GM19395 (cell line): ENCODE results near the gene DKK3.

Source experiments
- ATAC-seq: cut with Tn5 transposase; IDR thresholded peaks from one replicate; pipeline ENCODE4 v1.9.1; 2021; ENCODE audit warnings: mild to moderate bottlenecking, moderate library complexity; ENCODE audit not compliant: unreplicated experiment

Gene DKK3

GRCh38 chr11:12005476-12005875, 3.0 kb downstream of the DKK3 start:
- no peak for ATAC-seq

GRCh38 chr11:12005061-12005460, 3.4 kb downstream of the DKK3 start:
- ATAC-seq: no peak

DNA sequence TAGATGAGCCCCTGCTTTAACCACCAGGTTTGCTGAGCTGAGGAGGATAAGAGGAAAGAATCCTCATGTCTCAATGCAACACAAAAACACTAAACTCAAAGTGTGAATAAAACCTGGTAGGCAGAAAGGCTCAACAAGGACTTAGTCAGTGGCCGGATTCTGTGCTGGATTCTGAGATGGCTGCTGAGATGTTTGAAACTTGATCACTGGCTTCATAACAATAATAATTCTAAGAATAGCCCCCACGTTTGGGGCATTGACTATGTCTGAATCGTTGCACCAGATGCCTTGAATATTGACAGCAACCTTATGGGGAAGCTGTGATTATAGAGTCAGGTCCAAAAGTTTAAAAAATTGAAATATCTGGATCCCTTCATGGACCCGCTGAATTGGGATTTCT, 4.6 kb downstream of the DKK3 start:
- no peak for ATAC-seq

DNA sequence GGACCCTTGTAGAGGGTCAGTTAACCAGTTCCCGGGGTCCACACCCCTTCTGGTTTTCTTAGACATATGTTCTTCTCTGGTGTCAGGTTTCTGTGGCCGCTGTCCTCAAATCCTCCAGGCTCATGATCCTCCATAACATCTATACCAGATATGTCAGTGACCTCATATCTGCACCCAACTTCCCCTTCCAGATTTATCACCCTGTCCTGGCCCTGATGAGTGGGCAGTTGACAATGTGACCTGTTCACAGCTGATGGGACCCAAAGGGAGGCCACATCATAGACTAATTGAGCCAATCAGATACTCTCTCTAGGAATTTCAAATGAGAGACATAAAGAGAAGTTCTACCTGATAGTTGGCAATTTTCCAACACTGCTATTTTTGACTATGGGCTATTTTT, 5.1 kb downstream of the DKK3 start:
- no peak for ATAC-seq

GRCh38 chr11:12001186-12001585, 7.2 kb downstream of the DKK3 start:
- no peak for ATAC-seq

DNA sequence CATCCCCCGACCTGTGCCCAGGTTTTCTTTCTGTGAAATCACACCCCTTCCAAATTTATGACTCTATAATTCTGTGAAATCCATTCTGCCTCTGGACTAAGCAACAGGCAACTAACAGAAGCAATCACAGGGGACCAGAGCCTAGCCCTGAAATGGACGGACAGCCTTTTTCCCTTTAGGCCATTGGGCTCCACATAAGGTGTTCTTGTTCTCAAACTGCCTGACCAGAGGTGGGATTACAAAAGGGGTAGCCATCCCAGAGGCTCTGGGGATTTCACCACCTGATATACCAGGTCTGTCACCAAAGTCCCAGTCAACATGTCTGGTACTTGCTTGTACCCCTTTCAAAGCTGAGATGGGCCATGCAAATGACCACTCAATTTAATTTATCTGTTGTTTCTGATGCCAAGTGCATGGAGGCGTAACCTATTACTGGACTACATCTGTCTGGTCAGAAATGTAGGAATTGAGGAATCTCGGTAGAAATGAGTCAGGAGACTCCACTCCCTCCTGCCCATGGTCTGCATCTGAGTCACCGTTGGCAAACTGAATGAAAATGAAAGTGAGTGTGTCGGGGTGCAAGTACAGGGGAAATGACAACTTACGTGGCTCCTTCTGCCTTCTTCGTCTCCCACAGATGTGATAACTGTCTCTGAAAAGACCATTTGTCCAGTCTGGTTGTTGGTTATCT, 10.2 kb downstream of the DKK3 start:
- ATAC-seq: no peak

DNA sequence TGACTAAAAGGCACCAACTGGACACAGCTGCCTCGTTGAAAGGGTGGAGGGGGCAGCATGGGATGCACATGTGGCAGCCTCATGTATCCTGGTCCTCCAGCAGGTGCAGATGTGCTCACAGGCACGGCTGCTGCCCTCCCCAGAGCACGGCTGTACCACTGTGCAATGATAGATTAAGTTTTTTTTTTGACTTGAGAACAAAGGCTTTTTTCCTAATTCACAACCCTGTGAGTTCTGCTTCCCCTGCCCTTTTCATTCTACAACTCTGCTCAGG, 11.4 kb downstream of the DKK3 start:
- no peak for ATAC-seq

- no peak for ATAC-seq
Observed at GRCh38 chr11:11996321-11997048, 11.9 kb downstream of the DKK3 start.

- no peak for ATAC-seq
Observed at GRCh38 chr11:11995601-11996000, 12.8 kb downstream of the DKK3 start.

GRCh38 chr11:11993839-11994238, 14.6 kb downstream of the DKK3 start:
- no peak for ATAC-seq

DNA sequence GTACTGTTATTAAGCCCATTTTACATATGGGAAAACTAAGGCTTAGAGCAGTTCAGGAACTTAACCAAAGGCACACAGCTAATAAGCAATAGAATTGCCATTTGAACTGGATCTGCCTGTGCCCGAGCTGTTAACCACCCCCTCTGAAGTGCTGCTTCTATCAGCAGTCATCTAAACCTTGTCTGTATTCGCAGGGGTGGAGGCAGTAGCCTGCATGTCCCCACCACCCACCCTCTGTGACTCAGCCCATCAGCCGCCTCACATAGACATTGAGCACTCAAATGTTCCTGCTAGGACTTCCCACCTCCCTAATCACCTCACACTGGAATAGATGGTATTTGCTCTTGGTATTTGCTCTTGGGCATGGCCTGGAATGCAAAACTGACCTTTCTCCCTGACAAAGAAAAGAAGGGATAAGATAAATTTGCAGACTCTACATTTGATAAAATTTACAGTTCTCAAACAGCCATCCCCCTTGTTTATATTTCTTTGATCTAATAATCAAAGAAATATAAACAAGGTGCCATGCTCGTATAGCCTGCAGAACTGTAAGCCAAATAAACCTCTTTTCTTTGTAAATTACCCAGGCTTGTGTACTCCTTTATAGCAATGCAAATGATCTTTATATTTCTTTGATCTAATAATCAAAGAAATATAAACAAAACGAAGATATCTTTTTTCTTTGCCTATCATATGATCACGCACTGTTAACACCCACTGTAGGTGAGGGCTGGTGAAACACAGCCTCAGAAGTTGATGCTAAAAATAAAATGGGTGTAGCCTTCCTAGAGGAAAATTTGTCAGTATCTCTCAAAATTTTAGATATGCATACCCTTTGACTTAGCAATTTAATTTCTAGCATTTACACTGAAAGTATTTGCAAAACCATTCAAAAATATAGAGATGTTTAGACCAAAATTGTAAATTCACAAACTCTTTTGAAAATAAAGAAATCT, 15.9 kb downstream of the DKK3 start:
- no peak for ATAC-seq

GRCh38 chr11:11989774-11990744, 18.4 kb downstream of the DKK3 start:
- no peak for ATAC-seq

- ATAC-seq: no peak
Observed at GRCh38 chr11:11988681-11989261, 19.7 kb downstream of the DKK3 start.

GRCh38 chr11:11988099-11988651, 20.3 kb downstream of the DKK3 start:
- no peak for ATAC-seq

GRCh38 chr11:11987503-11988022, 20.9 kb downstream of the DKK3 start:
- ATAC-seq: no peak

DNA sequence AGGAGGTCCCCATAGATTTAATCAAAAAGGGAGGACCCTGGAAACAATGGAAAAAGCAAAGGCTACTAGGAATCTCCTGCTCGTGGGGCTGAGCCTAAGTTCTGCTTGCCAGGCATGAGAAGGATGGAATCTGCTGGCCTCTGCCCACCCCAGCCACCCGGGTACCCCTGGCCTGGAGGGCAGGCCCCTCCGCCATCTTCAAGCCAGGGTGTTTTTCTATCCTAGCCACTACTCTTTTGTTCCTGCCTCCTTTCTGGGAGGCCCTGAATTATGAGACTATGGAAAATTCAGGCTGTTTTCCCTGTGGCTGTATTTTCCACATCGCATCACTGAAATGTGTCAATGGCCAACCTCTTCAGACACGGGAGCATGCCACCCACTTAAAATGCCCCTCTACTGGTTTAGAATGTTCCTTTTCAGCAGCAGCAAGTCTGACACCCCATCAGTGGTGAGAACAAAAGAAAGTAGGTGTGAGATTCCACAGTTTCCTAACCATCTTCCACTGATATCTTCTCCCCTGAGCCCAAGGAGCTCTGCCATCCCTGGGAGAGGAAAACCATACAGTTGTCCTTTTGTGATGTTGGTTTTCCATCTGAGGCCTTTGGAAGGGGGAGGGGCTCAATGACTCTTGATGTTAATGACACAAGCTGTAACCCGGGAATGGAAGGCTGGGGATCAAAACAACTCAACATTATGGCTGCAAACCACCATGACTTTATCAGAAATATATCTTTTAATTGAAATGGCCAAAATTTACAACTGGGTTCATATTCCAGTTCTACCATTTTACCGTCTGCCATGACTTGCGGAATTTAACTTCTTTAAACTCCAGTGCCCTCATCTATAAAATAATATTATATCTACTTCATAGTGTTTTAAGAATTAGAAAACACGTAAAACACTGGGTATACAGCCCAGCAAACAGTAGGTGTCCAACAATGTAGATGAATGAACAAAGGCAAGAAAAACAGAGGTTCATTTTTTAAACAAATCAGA, 22.2 kb downstream of the DKK3 start:
- no peak for ATAC-seq

DNA sequence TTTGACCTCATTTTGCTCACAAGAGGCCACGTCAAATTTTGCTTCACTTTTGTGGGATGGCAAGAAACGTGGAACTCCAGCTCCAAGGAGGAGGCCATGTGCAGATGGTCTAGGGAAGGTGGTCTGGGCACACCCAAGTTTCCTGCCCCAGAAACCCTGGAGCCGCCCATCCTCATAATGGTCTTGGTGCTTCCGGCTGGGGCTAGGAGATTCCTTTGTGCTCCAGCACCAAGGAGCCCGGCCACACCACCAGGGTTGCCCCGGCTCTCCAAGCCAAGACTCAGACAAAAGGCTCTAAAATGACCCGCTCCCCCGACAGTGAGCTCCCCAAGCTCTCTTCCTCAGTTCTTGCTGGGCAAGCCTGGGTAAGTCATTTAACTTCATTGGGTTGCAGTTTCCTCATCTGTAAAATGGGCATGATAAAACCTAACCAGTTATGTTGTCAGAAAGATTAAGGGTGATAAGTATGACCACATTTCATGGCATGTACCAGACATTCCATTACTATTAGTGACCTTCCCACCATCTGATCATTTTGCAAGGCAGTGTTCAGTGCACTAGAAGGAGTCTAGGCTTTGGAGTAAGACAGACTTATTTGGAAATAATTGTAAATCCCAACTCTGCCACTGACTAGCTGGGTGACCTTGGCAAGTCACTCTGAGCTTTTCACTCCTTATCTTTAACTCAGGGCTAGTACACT, 23.3 kb downstream of the DKK3 start:
- no peak for ATAC-seq

DNA sequence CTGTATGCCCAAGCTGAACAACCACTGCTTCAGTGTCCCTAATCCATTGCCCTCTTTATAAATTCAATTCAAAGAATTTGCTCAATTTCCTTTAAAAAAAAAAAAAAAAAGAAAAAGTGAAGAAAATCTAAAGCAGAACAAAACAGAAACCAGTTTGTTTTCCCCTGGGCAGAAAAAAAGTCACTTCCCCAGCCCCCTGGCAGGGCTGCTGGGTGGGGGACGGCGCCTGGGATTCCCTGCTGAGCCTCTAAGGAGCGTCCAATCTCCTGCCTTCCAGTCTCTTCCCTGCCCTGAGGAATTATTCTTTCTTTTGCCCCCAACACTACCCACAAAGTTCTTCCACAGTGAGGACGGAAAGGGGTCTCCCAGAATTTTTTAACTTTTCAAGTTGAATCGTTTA, 23.9 kb downstream of the DKK3 start:
- no peak for ATAC-seq
